ENCODE results near the gene PTTG1IP.

Gene PTTG1IP

DNA sequence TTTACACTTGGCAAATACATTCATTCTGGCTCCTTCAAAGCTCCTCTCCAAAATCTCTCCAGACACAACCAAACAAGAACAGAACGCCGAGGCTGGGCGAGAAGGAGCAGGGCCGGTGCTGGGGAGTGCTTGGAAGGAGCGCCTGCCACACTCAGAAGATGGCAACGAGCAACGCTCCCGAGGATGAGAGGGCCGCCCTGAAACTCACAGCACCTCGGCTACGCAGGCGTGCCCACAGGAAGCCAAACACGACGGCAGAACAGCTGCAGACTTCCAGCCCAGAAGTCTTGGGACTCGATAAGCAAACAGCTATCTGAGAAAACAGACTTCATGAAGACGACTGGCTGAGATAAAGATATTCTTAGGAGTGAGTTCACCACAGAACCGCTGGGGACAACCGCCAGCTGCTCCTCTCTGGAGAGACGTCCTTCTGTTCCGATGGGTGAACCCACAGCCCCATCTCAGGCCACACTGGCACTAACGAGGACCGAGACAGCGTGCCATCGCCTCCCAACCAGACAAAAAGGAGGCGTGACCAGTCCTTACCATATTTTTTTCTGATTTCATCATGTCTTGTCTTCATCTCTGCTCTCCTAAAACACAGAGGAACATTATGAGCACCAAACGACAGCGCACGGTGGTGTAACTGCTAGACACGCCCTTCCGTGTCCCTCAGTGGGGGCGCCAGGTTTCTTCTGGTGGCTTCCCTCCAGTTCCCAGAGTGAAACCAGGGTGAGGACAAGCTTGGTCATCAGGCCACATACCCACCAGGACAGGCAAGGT, 18.6 kb downstream of the PTTG1IP start:
- no peak for DNase-seq
- Histone ChIP-seq H3K36me3 (peaks cover 98% of the 10 kb centered on the region), H3K27me3 (ENCODE audit: insufficient read depth, low read depth, severe bottlenecking) (no peaks in the 10 kb centered on the region), H3K4me3 (ENCODE audit: low read depth, low read length) (no peak overlapping the region), H3K27ac (no peak overlapping the region; the same call in 1 of the 2 replicates), H3K9me3 (ENCODE audit: severe bottlenecking) (no peaks in the 10 kb centered on the region)
- TF ChIP-seq, protein P1, sequence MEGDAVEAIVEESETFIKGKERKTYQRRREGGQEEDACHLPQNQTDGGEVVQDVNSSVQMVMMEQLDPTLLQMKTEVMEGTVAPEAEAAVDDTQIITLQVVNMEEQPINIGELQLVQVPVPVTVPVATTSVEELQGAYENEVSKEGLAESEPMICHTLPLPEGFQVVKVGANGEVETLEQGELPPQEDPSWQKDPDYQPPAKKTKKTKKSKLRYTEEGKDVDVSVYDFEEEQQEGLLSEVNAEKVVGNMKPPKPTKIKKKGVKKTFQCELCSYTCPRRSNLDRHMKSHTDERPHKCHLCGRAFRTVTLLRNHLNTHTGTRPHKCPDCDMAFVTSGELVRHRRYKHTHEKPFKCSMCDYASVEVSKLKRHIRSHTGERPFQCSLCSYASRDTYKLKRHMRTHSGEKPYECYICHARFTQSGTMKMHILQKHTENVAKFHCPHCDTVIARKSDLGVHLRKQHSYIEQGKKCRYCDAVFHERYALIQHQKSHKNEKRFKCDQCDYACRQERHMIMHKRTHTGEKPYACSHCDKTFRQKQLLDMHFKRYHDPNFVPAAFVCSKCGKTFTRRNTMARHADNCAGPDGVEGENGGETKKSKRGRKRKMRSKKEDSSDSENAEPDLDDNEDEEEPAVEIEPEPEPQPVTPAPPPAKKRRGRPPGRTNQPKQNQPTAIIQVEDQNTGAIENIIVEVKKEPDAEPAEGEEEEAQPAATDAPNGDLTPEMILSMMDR (IDR thresholded peaks at IDR 0.05; ENCODE audit: low read depth, low read length): no peak

DNA sequence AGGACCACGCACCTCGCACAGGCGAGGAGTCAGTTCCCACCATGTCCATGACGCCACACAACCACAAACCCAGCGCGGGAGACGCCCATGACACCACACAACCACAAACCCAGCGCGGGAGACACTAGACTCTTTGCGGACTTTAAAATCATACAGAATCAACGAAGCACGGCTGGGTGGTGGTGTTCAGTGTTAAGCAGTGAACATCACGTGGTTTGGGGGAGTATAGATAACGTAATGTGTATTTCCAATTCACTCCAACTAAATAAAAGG, 19.2 kb downstream of the PTTG1IP start:
- H3K27ac ChIP-seq: no peak overlapping the region
- H3K4me3 ChIP-seq (ENCODE audit: low read depth, low read length): no peak overlapping the region
- H3K36me3 ChIP-seq: peaks cover 98% of the 10 kb centered on the region
- no peak for DNase-seq
- H3K9me3 ChIP-seq (ENCODE audit: severe bottlenecking): no peaks in the 10 kb centered on the region
- H3K27me3 ChIP-seq (ENCODE audit: insufficient read depth, low read depth, severe bottlenecking): no peaks in the 10 kb centered on the region
- TF ChIP-seq, protein P1 (IDR thresholded peaks at IDR 0.05; ENCODE audit: low read depth, low read length): no peak

- no peak for DNase-seq
- no peaks in the 10 kb centered on the region for H3K9me3 ChIP-seq (ENCODE audit: severe bottlenecking)
- TF ChIP-seq, protein P1 (IDR thresholded peaks at IDR 0.05; ENCODE audit: low read depth, low read length): no peak
- no peak overlapping the region for H3K27ac ChIP-seq
- no peaks in the 10 kb centered on the region for H3K27me3 ChIP-seq (ENCODE audit: insufficient read depth, low read depth, severe bottlenecking)
- H3K36me3 ChIP-seq: peaks cover 98% of the 10 kb centered on the region
- no peak overlapping the region for H3K4me3 ChIP-seq (ENCODE audit: low read depth, low read length)
These were observed 19.7 kb downstream of the PTTG1IP start for GRCh38 chr21:44853601-44854390.

DNA sequence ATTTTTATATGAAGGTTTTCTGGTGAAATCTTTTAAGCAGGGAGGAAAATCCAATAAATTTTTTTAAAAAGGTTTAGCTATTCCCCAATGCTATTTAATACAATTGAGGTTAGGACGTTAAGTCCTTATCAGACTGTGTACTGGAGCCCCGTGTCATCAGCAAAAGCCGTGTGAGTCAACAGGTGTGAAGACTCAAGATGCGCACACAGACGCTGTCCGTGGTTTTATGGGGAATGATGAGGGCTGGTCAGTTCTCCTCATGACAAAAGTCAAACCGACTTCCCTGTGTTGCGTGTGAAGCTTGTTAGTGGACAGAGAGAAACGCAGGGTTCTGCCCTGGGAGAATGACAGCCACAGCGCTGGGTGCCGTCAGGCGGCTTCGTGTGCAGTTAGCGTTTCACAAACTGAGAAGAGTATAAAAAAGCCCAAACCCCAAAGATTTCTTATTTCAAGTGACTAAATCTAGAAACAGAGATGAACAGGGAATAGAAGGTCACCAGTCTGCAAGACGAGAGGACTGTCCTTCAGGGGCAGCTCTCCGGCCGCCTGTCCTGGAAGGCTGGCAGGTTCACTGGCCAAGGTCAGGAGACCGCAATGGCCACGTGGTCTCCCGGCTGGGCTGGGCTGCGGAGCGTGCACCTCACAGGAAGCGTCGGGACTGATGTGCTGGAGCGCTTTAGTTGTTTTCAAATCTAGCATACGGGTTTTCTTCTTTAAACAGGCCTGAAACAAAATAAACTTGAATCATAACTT, 22.4 kb downstream of the PTTG1IP start:
- Histone ChIP-seq H3K4me3 (ENCODE audit: low read depth, low read length) (no peak overlapping the region), H3K27ac (no peak overlapping the region), H3K27me3 (ENCODE audit: insufficient read depth, low read depth, severe bottlenecking) (no peaks in the 10 kb centered on the region), H3K9me3 (ENCODE audit: severe bottlenecking) (no peaks in the 10 kb centered on the region), H3K36me3 (peaks cover 73% of the 10 kb centered on the region)
- TF ChIP-seq, protein P1 (IDR thresholded peaks at IDR 0.05; ENCODE audit: low read depth, low read length): no peak
- no peak for DNase-seq

- Histone ChIP-seq H3K27ac (no peak overlapping the region), H3K27me3 (ENCODE audit: insufficient read depth, low read depth, severe bottlenecking) (no peaks in the 10 kb centered on the region), H3K4me3 (ENCODE audit: low read depth, low read length) (no peak overlapping the region), H3K36me3 (peaks cover 65% of the 10 kb centered on the region), H3K9me3 (ENCODE audit: severe bottlenecking) (no peaks in the 10 kb centered on the region)
- TF ChIP-seq, protein P1 (IDR thresholded peaks at IDR 0.05; ENCODE audit: low read depth, low read length): no peak
- no peak for DNase-seq
These were observed 23.2 kb downstream of the PTTG1IP start for GRCh38 chr21:44850208-44850800.

Data from WERI-Rb-1 (cell line).